GM19468 (cell line): ENCODE results near the gene SF1.
"Not testable (repeated sequence)": the region's sequence is repeated elsewhere in the genome, so short reads cannot be mapped to it uniquely, and the experiment has no call there.

ENCODE experiments used
- ATAC-seq: cut with Tn5 transposase; IDR thresholded peaks from one replicate; pipeline ENCODE4 v1.9.1; 2021; ENCODE audit warnings: mild to moderate bottlenecking, moderate library complexity, moderate number of reproducible peaks; ENCODE audit not compliant: unreplicated experiment; ENCODE audit errors: extremely low read depth

SF1 gene

DNA sequence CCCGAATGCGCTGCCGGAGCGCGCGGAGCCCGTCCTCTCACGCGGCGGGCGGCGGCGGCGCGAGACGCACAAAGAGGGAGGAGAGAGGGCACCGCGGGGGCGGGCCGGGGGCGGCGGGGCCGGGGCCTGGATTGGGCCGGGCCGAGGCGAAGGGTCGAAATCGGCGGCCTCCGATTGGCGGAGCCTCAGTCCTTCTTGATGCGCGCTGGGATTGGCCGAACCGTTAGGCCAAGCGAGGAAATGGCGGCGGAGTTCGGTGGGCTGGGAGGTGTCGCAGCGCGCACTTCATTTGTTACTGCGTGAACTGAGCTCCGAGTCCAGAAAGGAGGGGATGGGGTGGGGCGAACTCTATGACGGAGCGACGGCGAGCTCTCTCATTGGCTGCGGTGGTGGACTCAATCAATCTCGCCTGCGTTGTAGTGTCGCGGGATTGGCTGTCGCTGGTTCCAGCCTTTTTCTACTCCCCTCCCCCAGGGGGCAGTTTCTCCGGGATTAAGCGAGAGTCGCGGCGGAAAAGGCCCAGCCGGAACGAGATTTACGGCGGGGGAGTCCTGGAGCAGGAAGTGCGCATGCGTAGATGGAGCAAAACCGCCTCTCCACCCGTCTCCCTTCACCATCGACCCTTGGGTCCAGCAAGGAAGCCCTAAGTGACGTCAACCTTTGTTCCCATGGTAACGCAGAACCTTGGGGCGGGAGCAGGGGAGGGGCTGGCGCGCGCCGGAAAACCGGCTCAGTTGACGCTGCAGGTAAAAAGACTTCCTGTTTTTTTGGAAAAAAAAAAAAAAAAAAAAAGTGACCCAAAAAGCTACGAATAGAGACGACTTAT lies at the start of gene SF1:
TSS of gene SF1 (minus strand) at position 70 of the 826 bp plus-strand sequence. CDS start 150 bp downstream, outside the sequence.
- peak; percentile 74 for ATAC-seq

DNA sequence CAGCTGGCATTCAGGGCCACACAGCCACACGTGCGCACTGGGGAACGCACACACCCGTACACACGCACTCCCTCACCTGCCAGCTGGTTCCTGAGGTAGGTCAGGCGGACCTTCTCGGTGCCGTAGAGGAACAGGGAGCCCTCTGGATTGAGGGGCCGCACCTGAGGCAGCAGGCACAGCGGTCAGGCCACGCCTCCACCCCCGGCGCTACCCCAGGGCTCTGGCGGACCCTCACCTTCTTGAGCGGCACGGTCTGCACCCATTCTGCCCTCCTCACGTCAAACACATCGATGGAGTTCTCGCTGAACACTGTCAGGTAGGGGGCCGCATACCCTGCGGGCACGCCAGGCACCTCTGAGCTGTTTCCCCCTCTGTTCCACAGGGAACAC lies 49.1 kb upstream of the SF1 start:
- no peak for ATAC-seq

DNA sequence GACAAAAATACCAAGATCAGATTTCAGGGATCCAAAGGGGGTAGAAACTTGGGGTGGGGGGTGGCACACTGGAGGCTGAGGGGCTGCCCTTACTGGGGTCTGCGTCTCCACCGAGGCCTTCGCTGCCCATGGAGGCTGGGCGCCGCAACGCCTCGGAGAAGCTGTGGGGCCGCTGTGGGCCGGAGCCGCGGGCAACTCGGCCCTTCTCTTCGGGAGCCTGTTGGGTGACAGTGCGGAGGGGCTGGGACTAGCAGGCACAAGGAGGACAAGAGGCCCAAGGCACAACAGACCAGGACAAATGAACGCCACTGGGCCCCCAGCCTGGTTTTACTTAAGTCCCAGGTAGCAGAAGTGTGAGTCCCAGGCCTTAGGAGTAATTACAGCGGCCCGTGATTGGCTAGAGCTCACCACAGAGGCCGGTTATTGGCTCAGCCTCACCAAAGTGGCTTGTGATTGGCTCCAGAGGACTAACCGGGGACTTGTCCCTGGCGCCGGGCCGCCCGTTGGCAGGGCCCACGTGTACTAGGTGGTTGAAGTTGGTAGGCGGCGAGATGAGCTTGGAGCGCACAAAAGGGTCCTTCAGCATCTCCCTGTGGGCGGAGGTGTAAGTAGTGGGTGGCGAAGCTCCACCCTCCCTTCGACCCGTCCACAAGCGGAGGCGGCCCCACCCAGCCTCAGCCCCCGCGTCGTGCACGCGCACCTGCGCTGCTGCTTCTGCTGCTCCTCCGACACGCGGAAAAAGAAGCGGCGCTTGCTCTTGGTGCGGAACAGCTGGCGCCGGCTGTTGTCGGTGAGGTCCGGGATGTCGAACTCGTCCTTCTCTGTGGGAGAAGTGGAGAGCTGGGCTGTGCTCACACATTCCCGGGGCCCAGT lies 48.5 kb upstream of the SF1 start:
- no peak for ATAC-seq

DNA sequence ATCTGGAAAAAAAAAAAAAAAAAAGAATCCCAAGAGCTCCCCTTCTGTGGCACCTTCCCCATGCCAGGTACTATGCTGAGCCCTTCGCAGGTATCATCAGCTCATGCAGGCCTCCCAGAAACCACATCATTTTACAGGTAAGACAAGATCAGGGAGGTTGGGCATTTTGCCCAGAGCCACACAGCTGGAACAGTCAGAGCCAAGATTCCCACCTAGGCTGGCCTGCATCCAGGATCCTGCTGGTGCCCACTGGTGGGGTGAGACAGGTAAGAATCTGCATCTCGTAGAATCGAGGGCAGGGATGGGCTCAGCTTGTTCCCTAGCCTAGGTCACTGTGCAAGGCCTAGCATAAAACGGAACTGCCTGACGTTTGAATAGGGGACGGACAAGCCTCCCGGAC lies 47.7 kb upstream of the SF1 start:
- no peak for ATAC-seq

GRCh38 chr11:64823568-64824119 lies 45.3 kb upstream of the SF1 start:
- ATAC-seq, result no peak

DNA sequence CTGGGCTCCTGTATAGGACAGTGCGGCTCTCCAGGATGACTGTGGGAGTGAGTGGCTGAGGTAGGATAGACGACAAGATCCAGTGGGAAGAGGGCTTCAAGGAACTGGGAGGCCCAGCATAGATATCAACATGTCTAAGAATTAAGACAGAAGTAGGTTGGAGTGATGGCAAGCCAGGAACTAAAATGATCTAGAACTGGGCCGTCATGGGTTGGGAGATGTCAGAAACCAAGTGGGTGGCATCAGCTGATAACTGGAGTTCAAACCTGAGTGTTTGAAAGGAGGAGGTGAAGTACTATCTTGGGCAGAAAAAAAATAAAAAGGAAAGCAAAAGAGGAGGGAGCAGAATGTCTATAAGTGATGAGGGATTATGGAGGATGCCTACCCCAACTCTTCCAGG lies 39.1 kb upstream of the SF1 start:
- no peak for ATAC-seq

DNA sequence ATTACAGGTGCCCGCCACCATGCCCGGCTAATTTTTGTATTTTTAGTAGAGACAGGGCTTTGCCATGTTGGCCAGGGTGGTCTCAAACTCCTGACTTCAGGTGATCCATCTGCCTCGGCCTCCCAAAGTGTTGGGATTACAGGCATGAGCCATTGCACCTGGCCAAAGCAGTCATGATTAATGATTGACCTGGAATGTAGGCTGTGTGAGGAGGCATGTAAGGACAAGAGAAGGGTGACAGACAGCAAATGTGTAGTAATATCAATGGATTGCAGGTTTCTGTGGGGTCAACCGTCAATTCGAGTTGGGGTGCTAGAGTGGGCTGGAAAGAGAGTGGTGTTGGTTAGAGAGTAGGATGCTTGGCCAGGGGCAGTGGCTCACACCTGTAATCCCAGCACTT lies 37.1 kb upstream of the SF1 start:
- ATAC-seq, result not testable (repeated sequence)

GRCh38 chr11:64814712-64815187 lies 36.4 kb upstream of the SF1 start:
- no peak for ATAC-seq

GRCh38 chr11:64813826-64814225 lies 35.5 kb upstream of the SF1 start:
- ATAC-seq, result no peak

- ATAC-seq, result no peak
Measured at GRCh38 chr11:64810891-64811272, 32.5 kb upstream of the SF1 start.

DNA sequence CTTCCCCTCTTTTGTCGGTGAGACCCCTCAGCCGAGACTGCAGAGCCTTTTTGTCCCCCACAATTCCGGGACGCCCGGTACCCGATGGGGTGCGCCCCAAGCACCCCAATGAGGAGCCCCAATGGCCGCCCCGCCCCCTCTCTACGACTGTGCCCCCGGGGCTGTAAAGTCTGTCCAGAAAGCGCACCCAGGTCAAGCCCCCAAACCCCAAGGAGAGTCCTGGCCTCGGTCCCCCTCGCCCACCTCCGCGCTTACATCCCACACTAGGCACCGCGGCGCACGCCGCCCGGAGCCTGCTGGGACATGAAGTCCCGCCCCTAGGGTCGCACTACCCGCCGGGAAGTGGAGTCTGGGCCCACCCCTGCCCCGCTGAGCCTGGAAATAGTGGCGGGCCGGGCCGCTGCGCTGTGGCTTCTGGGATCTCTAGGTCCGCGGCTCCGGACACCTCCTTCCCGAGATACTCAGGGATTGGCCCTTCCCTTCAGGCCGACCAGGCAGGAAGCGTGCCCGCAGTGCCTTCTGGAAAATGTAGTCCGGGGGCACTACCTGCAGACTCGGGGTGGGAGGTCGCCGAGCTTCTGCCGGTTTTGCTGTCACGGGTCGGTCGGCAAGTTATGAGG lies 32.0 kb upstream of the SF1 start, which contains the start of gene MEN1:
TSS of gene MEN1 (minus strand) at position 281 of the 620 bp plus-strand sequence. CDS start 442 bp downstream, outside the sequence.
- ATAC-seq, result peak; percentile 20

DNA sequence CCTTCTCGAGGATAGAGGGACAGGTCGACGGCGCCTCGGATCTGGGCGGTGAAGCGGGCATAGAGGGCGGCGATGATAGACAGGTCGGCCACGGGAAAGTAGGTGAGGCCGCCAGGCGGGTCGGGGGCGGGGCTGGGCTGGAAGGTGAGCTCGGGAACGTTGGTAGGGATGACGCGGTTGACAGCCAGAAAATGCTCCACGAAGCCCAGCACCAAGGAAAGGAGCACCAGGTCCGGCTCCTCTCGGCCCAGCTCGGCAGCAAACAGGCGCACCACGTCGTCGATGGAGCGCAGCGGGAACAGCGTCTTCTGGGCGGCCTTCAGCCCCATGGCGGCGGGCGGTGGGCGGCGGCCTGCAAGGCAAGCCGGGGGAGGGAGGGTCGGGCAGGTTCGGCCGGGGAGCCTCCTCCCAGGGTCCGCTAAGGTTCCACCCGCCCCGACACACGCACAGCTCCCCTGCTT lies 31.5 kb upstream of the SF1 start:
- no peak for ATAC-seq

DNA sequence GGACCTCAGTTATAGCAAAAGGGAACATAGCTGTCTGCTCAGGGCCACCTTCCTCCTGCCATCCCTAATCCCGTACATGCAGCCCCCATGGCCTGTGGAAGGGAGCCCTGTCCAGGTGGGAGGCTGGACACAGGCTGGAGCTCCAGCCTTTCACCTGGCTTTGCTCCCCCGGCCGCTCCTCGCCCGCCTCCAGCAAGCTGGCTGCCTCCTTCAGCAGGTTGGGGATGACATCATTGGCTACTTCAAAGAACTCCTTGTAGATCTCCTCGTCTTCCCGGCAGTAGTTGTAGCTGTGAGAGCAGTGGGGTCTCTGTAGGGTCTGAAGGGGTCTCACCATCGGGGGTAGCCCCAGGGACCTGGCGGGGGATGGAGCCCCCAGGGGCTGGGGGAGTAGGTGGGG lies 27.1 kb upstream of the SF1 start:
- no peak for ATAC-seq

- no peak for ATAC-seq
Measured at GRCh38 chr11:64804346-64805210, 26.2 kb upstream of the SF1 start.

GRCh38 chr11:64803846-64804345 lies 25.6 kb upstream of the SF1 start:
- no peak for ATAC-seq

GRCh38 chr11:64803158-64803845 lies 25.0 kb upstream of the SF1 start, which contains the start of gene MAP4K2:
TSS of gene MAP4K2 (minus strand) at chr11:64803214. CDS start at chr11:64803149, 65 bp downstream.
- ATAC-seq, result no peak

DNA sequence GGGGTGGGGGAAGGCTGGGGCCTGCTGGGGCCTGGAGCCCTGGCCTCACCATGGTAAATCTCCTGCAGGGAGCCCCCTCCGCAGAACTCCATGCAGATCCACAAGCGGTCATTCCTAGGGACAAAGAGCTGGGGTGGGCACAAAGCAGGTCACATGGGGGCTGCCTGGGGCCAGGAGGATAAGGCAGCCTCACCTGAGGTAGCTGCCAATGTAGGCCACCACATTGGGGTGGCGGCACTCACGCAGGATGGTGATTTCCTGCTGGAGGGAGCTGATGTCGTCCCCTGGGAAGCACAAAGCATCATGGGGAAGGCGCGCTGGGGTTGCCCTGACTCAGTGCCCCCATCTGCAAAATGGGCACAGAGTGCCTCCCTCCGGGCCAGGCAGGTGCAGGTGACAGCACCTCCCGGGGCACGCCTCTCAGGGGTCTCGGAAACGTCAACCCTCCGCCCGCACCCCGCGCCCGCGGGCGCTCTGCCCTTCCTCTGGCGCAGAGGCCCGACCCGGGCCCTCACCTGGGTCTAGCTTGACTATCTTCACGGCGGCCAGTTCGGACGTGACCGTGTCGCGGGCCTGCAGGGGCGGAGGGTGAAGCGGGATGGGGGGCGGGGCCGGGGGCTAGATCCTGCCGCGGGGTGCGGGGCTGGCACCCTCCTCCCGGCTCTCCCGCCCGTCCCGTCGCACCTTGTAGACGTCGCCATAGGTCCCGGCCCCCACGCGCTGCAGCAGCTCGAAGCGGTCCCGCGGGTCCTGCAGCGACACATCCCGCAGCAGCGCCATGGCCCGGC lies 24.2 kb upstream of the SF1 start:
- ATAC-seq, result no peak
